Prostate gland (tissue), 2 donors: ENCODE data around the gene TIRAP. TPM values are rescaled to one million over a fixed set of nuclear protein-coding genes. Genes with fewer than 3 reads are reported as not detected.

Experiments
- DNase-seq: peaks from one replicate; pipeline ENCODE4 v3.0.0-alpha.2; 2019; ENCODE audit warnings: low spot score
- H3K27ac ChIP-seq, 2 donors: fragments of 200-600 bp; sonication (generic); 2 replicates each; pipeline ENCODE4 v1.5.1; 2017 to 2019
- H3K27me3 ChIP-seq: fragments of 200-600 bp; sonication (generic); replicated peaks from 2 replicates; pipeline ENCODE4 v1.5.1; 2019; ENCODE audit not compliant: insufficient read depth
- H3K36me3 ChIP-seq, 2 donors: fragments of 200-600 bp; sonication (generic); 1 replicate in 1 of 2; 2 replicates in 1 of 2; pipeline versions ENCODE4 v1.5.1 to v1.8.1; 2017 to 2019
- H3K4me1 ChIP-seq: fragments of 200-600 bp; sonication (generic); replicated peaks from 2 replicates; pipeline ENCODE4 v1.5.1; 2019
- H3K4me3 ChIP-seq, 2 donors: fragments of 200-600 bp; sonication (generic); 2 replicates each; pipeline ENCODE4 v1.5.1; 2017 to 2019
- H3K9me3 ChIP-seq: fragments of 200-600 bp; sonication (generic); 2 replicates; pipeline ENCODE4 v1.5.1; 2017
- CTCF ChIP-seq, 4 experiments: fragments of 200-600 bp in 2 of 4; fragments of 450-650 bp in 2 of 4; sonication (generic) in 2 of 4; IDR thresholded peaks; 1 replicate in 3 of 4; 2 replicates in 1 of 4; pipeline ENCODE4 v1.5.1; 2016 to 2019; ENCODE audit warnings: antibody characterized with exemption in 4 of 4, mild to moderate bottlenecking in 2 of 4, moderate library complexity in 2 of 4
- POLR2A ChIP-seq: fragments of 450-650 bp; IDR thresholded peaks from one replicate; pipeline ENCODE4 v1.6.1; 2016; ENCODE audit warnings: antibody characterized with exemption, mild to moderate bottlenecking
- POLR2AphosphoS5 ChIP-seq: sonication (generic); formaldehyde crosslinking; IDR thresholded peaks from one replicate; pipeline ENCODE4 v1.6.1; 2017; ENCODE audit warnings: antibody characterized with exemption
- whole genome bisulfite sequencing: methylation state at CpG from one replicate; pipeline ENCODE4 v1.1.5; 2018; 5-methylcytosine and 5-hydroxymethylcytosine counted together
- intact Hi-C: fragments of 100-400 bp; cut with DNase I; formaldehyde crosslinking; loops from one replicate; pipeline ENCODE4 v1.14.2; 2022
- total RNA-seq, 2 donors: library from RNA; depleted of rRNA; stranded (reverse); fragments of >200 nt; gene quantifications; one replicate each; pipeline ENCODE4 v1.1.0, GENCODE V29; 2016

TIRAP gene
- total RNA-seq, 2 donors from 2014 or later, result 15.2 to 19.9 TPM

DNA sequence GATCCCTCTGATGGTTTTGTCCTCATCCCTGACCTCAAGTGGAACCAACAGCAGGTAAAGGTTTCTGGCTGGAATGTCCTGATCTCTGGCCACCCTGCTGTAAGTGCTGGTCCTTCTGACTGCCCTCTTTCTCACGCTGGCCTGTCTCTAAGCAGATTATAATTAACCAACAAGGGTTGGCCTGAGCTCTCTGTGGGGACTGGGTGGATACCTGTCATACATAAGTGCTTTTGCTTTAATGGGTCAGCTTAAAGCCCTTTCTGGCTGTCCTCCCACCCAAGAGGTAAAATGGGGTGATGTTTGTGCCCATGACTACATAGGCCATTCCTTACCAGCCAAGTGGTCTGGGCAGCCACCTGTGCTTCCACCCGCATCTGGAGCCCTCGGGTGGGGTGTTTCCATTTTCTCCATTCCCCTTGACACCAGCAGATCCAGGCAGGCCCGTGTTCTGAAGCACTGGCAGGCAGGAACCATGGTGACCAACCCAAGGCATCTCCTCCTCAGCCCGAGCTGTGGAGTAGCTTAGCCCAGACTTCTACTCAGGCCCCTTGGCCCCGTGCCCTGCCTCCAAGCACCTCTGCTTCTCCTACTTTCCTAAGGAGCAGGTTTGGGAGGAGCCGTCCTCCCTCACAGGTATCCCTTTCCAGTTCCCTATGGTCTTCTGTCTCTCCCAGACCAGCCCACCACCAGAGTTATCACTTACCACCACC lies 55.6 kb downstream of the TIRAP start:
- H3K4me3 ChIP-seq, result no peak overlapping the region
- no peak overlapping the region for H3K27ac ChIP-seq
- H3K4me1 ChIP-seq, result no peaks in the 10 kb centered on the region
- 88% methylated on average over 7 of the region's 7 CpGs for WGBS
- H3K9me3 ChIP-seq, result no peaks in the 10 kb centered on the region
- no peaks in the 10 kb centered on the region for H3K27me3 ChIP-seq
- DNase-seq, result no peak
- H3K36me3 ChIP-seq, result no peaks in the 10 kb centered on the region
- TF ChIP-seq POLR2A (no peak), CTCF (IDR thresholded peaks at IDR 0.05) (no peak), POLR2AphosphoS5 (no peak)
- intact Hi-C loops, result no loop called here

DNA sequence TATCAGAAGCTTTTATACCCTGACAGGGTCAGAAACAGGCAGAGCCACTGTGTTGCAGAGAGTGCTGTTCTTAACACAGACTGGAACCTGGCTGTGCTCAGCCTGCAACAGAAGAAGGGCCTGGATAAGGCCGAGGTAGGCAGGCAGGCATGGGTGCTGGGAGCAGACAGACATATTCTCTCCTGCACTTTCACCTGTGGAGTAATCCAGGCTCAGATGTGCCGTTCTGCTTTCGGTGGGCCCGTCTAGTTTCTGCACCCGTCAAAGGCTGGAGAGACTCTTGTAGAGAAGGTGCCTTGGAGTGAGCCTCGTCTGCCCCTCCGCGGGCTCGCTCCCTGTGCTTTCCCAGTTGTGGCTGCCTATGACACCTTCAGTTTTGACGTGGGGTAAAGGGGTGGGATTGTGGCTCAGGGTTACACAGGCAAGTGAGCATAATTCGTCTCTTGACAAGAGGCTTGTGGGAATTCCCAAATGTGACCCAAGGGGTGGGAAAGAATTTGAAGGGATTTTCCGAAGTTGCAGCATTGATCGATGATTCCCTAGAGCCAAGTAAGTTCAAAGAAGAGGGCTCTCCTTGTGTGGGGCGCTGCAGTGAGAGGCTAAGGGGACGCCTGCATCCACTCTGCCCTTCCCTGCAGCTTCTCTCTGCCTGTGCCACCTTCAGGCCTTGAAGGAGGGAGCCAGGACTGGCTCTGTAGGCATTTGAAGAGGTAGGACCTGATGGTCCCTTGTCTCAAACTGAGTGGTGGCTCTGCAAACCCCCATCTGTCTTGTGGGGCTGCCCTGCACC lies 56.4 kb downstream of the TIRAP start:
- no peaks in the 10 kb centered on the region for H3K36me3 ChIP-seq
- TF ChIP-seq CTCF (IDR thresholded peaks at IDR 0.05) (no peak), POLR2AphosphoS5 (no peak), POLR2A (no peak)
- no peaks in the 10 kb centered on the region for H3K4me1 ChIP-seq
- no peak for DNase-seq
- H3K27me3 ChIP-seq, result no peaks in the 10 kb centered on the region
- no peak overlapping the region for H3K27ac ChIP-seq
- H3K4me3 ChIP-seq, result no peak overlapping the region
- intact Hi-C loops, result no loop called here
- 79% methylated on average over 15 of the region's 15 CpGs for WGBS
- no peaks in the 10 kb centered on the region for H3K9me3 ChIP-seq

DNA sequence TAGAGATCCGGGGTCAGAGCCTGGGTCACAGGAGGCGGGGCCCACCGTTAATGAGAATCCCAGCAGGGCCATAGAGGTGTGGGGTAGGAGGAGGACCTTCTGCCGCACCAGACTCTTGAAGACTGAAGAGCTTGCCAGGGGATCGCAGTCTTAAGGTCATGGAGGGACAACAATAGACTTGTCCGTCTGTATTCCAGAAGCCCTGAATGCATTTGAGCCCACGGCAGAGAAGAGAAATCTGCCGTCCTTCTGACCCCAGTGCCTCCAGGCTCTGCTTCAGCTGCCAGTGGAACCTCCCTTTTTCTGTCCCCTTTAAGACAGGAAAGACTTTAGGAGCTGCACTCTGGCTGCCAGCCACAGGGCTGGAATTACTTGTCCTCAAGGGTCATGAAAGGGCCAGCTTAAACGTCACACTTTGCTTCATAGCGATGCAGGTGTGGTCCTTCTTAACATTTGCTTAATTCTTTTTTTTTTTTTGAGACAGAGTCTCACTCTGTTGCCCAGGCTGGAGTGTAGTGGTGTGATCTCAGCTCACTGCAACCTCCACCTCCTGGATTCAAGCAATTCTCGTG lies 57.1 kb downstream of the TIRAP start:
- no peaks in the 10 kb centered on the region for H3K9me3 ChIP-seq
- H3K27ac ChIP-seq, result no peak overlapping the region
- intact Hi-C loops, result no loop called here
- 58% methylated on average over 11 of the region's 11 CpGs for WGBS
- no peak for DNase-seq
- H3K36me3 ChIP-seq, result no peaks in the 10 kb centered on the region
- TF ChIP-seq POLR2AphosphoS5, result no peak
- no peak for TF ChIP-seq POLR2A
- TF ChIP-seq CTCF (IDR thresholded peaks at IDR 0.05), result no peak
- no peak overlapping the region for H3K4me3 ChIP-seq
- H3K27me3 ChIP-seq, result no peaks in the 10 kb centered on the region
- H3K4me1 ChIP-seq, result no peaks in the 10 kb centered on the region

- H3K27me3 ChIP-seq, result no peaks in the 10 kb centered on the region
- no peak overlapping the region for H3K4me3 ChIP-seq
- H3K36me3 ChIP-seq, result no peaks in the 10 kb centered on the region
- H3K9me3 ChIP-seq, result no peaks in the 10 kb centered on the region
- H3K4me1 ChIP-seq, result no peaks in the 10 kb centered on the region
- intact Hi-C loops, result no loop called here
- TF ChIP-seq POLR2A (no peak), POLR2AphosphoS5 (no peak), CTCF (IDR thresholded peaks at IDR 0.05) (no peak)
- WGBS, result 52% methylated on average over 7 of the region's 7 CpGs
- no peak overlapping the region for H3K27ac ChIP-seq
- DNase-seq, result no peak
Observed at GRCh38 chr11:126340960-126341606, 58.2 kb downstream of the TIRAP start.
